PC-3 (cell line): Measurements from ENCODE around the gene LRWD1.
"Not testable (repeated sequence)": the region's sequence is repeated elsewhere in the genome, so short reads cannot be mapped to it uniquely, and the experiment has no call there.

Experiments used
- CTCF ChIP-seq: fragments of 300-600 bp; sonication (generic); conservative IDR thresholded peaks from 2 replicates; pipeline ENCODE4 v1.5.1; 2017; ENCODE audit warnings: antibody characterized with exemption, low read depth, mild to moderate bottlenecking, low read length
- EZH2 ChIP-seq: fragments of 300-600 bp; sonication (generic); IDR thresholded peaks from one replicate; pipeline ENCODE4 v1.6.1; 2017; ENCODE audit warnings: antibody characterized with exemption, mild to moderate bottlenecking, low read length; ENCODE audit not compliant: unreplicated experiment
- EZH2phosphoT487 ChIP-seq: fragments of 300-600 bp; sonication (generic); IDR thresholded peaks from 2 replicates; pipeline ENCODE4 v1.6.1; 2018; ENCODE audit warnings: mild to moderate bottlenecking, antibody characterized with exemption, low read length, borderline replicate concordance

- TF ChIP-seq CTCF, EZH2, EZH2phosphoT487: not testable (repeated sequence)
Measured at GRCh38 chr7:102479982-102480637, 15.3 kb downstream of the LRWD1 start.
